Stimulated activated CD8-positive, alpha-beta memory T cell treated with anti-CD3 and anti-CD28 coated beads, Interleukin-7, amount 100 ng/mL, for 1 hour (primary cell): ENCODE data around the gene OLIG2.

Experiments
- DNase-seq, 2 donors: peaks; one replicate each; pipeline ENCODE4 v3.0.0-alpha.2; 2020; ENCODE audit warnings: low read depth in 2 of 2

The OLIG2 gene

GRCh38 chr21:33019885-33020557, 5.7 kb upstream of the OLIG2 start:
- DNase-seq: no peak

DNA sequence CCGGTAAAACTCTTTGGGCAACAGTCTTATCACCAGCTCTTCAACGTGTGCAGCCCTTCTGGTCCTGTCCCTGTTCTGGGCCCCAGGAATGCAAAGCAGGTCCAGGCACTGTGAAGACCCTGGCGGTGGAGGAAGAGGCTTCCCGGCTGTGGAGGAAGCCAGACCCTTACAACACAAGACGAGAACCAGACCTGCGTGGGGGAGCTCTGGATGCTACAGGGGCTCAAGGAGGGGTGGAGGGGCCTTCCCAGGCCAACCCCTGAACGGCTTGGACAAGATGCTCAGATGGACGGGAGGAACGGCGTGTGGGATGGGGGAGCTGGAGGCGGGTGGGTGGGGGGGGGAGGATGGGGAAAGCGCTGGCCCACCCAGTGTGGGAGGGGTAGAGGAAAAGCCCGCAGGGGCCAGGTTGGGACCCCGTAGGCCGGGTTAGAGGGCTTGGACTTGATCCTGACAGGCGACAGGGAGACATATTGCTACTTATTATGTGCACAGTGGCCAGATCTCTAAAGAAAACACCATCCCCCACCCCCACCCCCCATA, 5.1 kb upstream of the OLIG2 start:
- DNase-seq: no peak

DNA sequence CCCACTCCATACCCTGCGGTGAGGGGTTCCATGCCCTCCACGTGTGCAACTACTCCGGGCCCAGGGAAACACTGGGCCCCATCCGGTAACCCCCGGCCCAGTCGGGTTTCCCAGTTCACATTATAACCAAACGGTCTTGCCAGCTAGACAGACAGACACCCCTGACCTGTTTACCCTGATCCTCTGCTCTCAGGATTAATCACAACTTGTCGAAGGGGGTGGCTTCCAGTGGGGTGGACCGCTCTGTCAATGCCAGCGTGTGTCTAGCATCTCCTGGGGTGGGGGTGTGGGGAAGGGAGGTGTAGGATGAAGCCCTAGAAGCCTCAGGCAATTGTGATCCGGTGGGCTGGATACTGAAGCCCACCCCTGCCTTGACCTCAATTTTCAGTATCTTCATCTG, 4.6 kb upstream of the OLIG2 start:
- DNase-seq: no peak

DNA sequence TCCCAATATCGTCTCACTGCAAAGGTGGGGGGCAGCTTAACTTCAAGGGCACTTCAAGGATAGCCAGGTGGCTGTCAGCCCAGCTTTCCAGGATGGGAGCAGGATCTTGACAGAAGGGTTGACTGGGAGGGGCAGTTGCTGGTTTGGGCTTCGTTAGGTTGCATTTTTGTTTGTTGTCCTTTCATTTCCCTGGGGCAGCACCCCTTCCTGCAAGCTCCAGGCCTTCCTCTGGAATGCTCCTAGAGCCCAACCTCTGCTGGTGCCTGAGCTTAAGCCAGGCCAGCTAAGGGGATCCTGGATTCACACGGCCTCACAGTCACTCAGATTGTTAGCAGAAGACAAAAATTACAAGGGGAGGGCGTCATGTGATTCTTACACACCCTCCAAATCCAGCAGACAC, 4.1 kb upstream of the OLIG2 start:
- no peak for DNase-seq

DNA sequence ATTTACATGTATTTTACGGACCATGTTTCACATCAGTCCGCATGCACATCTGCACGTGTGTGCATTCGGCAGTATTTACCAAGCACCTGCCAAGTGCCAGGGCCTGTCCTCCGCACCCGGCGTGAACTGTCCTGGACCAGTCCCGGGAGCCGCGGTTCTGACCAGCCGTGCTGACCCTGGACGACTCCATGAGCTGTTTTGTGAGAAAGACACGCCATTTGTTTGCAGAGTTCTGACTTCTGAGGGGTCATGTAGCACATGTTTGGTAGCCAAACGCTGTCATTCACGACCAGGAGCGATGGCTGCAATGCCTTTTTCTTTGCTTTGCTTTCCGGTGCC, 3.3 kb upstream of the OLIG2 start:
- no peak for DNase-seq

DNA sequence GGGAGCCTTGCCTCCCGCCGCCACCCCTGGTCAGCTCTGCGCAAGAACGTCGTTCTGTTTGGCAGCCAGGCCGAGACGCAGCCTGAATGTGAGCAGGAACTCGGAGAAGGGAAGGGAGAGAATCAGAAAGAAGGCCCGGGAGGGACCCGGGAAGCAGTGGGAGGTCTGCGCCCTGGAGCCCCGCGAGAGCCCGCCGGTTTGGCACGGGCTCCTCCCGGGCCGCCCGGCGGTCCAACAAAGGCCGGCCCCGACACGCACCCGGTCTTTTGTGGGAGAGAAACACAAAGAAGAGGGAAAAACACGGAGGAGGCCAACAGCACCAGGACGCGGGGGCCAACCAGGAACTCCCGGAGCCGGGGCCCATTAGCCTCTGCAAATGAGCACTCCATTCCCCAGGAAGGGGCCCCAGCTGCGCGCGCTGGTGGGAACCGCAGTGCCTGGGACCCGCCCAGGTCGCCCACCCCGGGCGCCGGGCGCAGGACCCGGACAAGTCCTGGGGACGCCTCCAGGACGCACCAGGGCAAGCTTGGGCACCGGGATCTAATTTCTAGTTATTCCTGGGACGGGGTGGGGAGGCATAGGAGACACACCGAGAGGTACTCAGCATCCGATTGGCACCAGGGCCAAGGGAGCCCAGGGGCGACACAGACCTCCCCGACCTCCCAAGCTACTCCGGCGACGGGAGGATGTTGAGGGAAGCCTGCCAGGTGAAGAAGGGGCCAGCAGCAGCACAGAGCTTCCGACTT, 2.7 kb upstream of the OLIG2 start:
- DNase-seq: no peak

GRCh38 chr21:33023574-33024200, 2.0 kb upstream of the OLIG2 start:
- no peak for DNase-seq

DNA sequence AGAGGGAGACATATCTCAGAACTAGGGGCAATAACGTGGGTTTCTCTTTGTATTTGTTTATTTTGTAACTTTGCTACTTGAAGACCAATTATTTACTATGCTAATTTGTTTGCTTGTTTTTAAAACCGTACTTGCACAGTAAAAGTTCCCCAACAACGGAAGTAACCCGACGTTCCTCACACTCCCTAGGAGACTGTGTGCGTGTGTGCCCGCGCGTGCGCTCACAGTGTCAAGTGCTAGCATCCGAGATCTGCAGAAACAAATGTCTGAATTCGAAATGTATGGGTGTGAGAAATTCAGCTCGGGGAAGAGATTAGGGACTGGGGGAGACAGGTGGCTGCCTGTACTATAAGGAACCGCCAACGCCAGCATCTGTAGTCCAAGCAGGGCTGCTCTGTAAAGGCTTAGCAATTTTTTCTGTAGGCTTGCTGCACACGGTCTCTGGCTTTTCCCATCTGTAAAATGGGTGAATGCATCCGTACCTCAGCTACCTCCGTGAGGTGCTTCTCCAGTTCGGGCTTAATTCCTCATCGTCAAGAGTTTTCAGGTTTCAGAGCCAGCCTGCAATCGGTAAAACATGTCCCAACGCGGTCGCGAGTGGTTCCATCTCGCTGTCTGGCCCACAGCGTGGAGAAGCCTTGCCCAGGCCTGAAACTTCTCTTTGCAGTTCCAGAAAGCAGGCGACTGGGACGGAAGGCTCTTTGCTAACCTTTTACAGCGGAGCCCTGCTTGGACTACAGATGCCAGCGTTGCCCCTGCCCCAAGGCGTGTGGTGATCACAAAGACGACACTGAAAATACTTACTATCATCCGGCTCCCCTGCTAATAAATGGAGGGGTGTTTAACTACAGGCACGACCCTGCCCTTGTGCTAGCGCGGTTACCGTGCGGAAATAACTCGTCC, 1.3 kb upstream of the OLIG2 start:
- no peak for DNase-seq

DNA sequence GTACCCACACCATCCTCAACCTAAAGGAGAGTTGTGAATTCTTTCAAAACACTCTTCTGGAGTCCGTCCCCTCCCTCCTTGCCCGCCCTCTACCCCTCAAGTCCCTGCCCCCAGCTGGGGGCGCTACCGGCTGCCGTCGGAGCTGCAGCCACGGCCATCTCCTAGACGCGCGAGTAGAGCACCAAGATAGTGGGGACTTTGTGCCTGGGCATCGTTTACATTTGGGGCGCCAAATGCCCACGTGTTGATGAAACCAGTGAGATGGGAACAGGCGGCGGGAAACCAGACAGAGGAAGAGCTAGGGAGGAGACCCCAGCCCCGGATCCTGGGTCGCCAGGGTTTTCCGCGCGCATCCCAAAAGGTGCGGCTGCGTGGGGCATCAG, 638 bp upstream of the OLIG2 start:
- no peak for DNase-seq

GRCh38 chr21:33026443-33026858, 716 bp downstream of the OLIG2 start:
- no peak for DNase-seq

GRCh38 chr21:33026878-33027400, 1.2 kb downstream of the OLIG2 start:
- DNase-seq: no peak

DNA sequence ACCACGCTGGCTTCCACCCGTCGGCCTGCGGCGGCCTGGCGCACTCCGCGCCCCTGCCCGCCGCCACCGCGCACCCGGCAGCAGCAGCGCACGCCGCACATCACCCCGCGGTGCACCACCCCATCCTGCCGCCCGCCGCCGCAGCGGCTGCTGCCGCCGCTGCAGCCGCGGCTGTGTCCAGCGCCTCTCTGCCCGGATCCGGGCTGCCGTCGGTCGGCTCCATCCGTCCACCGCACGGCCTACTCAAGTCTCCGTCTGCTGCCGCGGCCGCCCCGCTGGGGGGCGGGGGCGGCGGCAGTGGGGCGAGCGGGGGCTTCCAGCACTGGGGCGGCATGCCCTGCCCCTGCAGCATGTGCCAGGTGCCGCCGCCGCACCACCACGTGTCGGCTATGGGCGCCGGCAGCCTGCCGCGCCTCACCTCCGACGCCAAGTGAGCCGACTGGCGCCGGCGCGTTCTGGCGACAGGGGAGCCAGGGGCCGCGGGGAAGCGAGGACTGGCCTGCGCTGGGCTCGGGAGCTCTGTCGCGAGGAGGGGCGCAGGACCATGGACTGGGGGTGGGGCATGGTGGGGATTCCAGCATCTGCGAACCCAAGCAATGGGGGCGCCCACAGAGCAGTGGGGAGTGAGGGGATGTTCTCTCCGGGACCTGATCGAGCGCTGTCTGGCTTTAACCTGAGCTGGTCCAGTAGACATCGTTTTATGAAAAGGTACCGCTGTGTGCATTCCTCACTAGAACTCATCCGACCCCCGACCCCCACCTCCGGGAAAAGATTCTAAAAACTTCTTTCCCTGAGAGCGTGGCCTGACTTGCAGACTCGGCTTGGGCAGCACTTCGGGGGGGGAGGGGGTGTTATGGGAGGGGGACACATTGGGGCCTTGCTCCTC, 1.9 kb downstream of the OLIG2 start:
- no peak for DNase-seq

GRCh38 chr21:33028287-33028670, 2.5 kb downstream of the OLIG2 start:
- DNase-seq: no peak

GRCh38 chr21:33028773-33029384, 3.1 kb downstream of the OLIG2 start:
- DNase-seq: no peak

DNA sequence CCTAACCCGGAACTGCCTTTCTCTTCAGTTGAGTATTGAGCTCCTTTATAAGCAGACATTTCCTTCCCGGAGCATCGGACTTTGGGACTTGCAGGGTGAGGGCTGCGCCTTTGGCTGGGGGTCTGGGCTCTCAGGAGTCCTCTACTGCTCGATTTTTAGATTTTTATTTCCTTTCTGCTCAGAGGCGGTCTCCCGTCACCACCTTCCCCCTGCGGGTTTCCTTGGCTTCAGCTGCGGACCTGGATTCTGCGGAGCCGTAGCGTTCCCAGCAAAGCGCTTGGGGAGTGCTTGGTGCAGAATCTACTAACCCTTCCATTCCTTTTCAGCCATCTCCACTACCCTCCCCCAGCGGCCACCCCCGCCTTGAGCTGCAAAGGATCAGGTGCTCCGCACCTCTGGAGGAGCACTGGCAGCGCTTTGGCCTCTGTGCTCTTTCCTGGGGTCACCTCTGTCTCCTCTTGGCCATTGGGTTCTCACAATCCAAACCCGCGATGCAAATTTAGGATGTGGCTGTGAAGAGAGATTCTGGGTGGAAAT, 3.7 kb downstream of the OLIG2 start:
- no peak for DNase-seq

- no peak for DNase-seq
These were observed 4.3 kb downstream of the OLIG2 start for GRCh38 chr21:33029975-33030461.

DNA sequence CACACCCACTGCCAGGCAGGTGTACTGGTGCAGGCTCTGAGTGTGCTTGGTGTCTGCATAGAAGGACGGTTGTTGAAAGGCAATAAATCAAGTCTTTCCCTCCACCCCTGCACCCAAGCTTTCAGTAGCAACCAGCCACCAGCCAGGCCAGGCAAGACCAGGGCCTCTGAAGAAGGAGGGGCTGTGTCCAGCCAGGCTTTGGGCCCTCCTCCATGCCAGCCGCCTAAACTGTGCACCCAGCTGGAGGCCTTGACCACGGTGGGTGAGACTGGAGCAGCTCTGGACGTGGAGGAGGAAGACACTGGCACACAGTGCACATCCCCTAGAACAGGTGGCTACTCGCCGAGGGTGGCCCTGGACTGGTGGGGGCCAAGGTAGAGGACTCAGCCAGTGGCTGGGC, 4.9 kb downstream of the OLIG2 start:
- no peak for DNase-seq

- no peak for DNase-seq
These were observed 5.6 kb downstream of the OLIG2 start for GRCh38 chr21:33031152-33031911.

DNA sequence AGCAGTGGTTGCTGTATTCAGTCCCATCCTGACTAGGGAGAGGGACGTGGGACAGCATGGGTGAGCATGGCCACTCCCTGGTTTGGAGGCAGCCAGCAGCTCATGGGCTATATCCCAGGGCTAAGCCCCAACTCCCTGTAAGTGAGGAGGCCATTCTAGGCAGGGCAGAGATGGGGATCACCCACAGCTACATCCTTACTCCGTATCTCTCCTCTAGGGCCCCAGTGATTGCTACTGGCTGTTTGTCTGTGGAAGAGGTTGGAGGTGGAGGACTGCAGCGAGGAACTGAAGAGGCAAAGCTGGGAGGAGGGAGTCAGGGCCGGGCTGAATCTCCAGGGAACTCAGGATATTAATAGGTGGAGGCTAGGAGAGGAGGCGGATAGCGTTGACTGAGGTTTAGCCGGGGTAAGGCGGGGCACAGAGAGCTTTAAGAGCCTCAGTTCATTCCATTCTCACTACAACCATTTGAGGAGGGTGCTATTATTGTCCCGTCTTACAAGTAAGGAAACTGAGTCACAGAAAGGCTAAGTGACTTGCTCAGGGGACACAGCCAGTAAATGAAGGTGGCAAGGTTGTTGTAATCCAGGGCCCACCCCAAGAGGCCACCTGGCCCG, 6.8 kb downstream of the OLIG2 start:
- DNase-seq: no peak
